HT1080 (cell line): ENCODE results near the gene PEX10. TPM values are rescaled to one million over a fixed set of nuclear protein-coding genes. Genes with fewer than 3 reads are reported as not detected.

Experiments used
- DNase-seq: peaks from one replicate; pipeline ENCODE4 v3.0.0-alpha.2; 2015; ENCODE audit warnings: low read depth
- total RNA-seq: library from RNA; depleted of rRNA; stranded (reverse); fragments of >200 nt; shearing (Covaris generic); gene quantifications from 2 replicates; pipeline ENCODE4 v1.2.3, GENCODE V29; 2014

The PEX10 gene
- total RNA-seq, 1 experiment from 2014 or later: 25.6 TPM

GRCh38 chr1:2426540-2426939 is 14.2 kb upstream of the PEX10 start:
- no peak for DNase-seq

- DNase-seq: no peak
These were observed 13.5 kb upstream of the PEX10 start for GRCh38 chr1:2425892-2426291.

GRCh38 chr1:2422523-2422922 is 10.2 kb upstream of the PEX10 start:
- DNase-seq: no peak

GRCh38 chr1:2419416-2419815 is 7.1 kb upstream of the PEX10 start:
- no peak for DNase-seq

- DNase-seq: no peak
These were observed 6.5 kb upstream of the PEX10 start for GRCh38 chr1:2418791-2419320.

- no peak for DNase-seq
These were observed 5.5 kb upstream of the PEX10 start for GRCh38 chr1:2417833-2418225.

GRCh38 chr1:2417083-2417832 is 4.9 kb upstream of the PEX10 start:
- no peak for DNase-seq

GRCh38 chr1:2416403-2416802 is 4.0 kb upstream of the PEX10 start:
- DNase-seq: no peak

- no peak for DNase-seq
These were observed 3.4 kb upstream of the PEX10 start for GRCh38 chr1:2415801-2416208.

GRCh38 chr1:2415337-2415736 is 3.0 kb upstream of the PEX10 start:
- no peak for DNase-seq

- DNase-seq: peak; percentile 59
These were observed 2.1 kb upstream of the PEX10 start for GRCh38 chr1:2414297-2414958.

- DNase-seq: no peak
These were observed 1.3 kb upstream of the PEX10 start for GRCh38 chr1:2413495-2414296.

GRCh38 chr1:2412773-2413494 is 570 bp upstream of the PEX10 start:
- DNase-seq: peak; percentile 48

- peak; percentile 34 for DNase-seq
These were observed 466 bp downstream of the PEX10 start for GRCh38 chr1:2411801-2412394.

- DNase-seq: no peak
These were observed 2.6 kb downstream of the PEX10 start for GRCh38 chr1:2409745-2410144.

- no peak for DNase-seq
These were observed 3.5 kb downstream of the PEX10 start for GRCh38 chr1:2408859-2409276.

GRCh38 chr1:2408456-2408855 is 3.9 kb downstream of the PEX10 start:
- no peak for DNase-seq

GRCh38 chr1:2407991-2408275 is 4.4 kb downstream of the PEX10 start:
- DNase-seq: no peak

GRCh38 chr1:2407166-2407990 is 5.0 kb downstream of the PEX10 start:
- DNase-seq: no peak

GRCh38 chr1:2406451-2407041 is 5.8 kb downstream of the PEX10 start:
- no peak for DNase-seq
